GM20000 (cell line): ENCODE results near the gene RNF121.

Experiments
- DNase-seq: peaks from one replicate; pipeline ENCODE4 v3.0.0; 2012; ENCODE audit warnings: low spot score
- CTCF ChIP-seq: IDR thresholded peaks from 2 replicates; pipeline ENCODE4 v1.5.1; 2012; ENCODE audit warnings: mild to moderate bottlenecking, control low read depth; ENCODE audit errors: extremely low read depth, missing control alignments

RNF121 gene

GRCh38 chr11:71979602-71980001 lies 50.8 kb downstream of the RNF121 start:
- no peak for DNase-seq
- TF ChIP-seq CTCF, result no peak

- TF ChIP-seq CTCF, result no peak
- no peak for DNase-seq
Measured at GRCh38 chr11:71986131-71986530, 57.3 kb downstream of the RNF121 start.

- DNase-seq, result no peak
- TF ChIP-seq CTCF, result no peak
Measured at GRCh38 chr11:71987521-71987920, 58.7 kb downstream of the RNF121 start.

- TF ChIP-seq CTCF, result no peak
- DNase-seq, result no peak
Measured at GRCh38 chr11:71988050-71988449, 59.2 kb downstream of the RNF121 start.

- TF ChIP-seq CTCF, result no peak
- DNase-seq, result no peak
Measured at GRCh38 chr11:71990701-71991100, 61.9 kb downstream of the RNF121 start.

- DNase-seq, result peak; percentile 59
- TF ChIP-seq CTCF, result no peak
Measured at GRCh38 chr11:71991494-71991893, 62.6 kb downstream of the RNF121 start.

GRCh38 chr11:71992136-71992730 lies 63.4 kb downstream of the RNF121 start:
- no peak for TF ChIP-seq CTCF
- no peak for DNase-seq
